NCI-H226 (cell line): ENCODE measurements around the gene ZFPM1.
"Not testable (repeated sequence)": the region's sequence is repeated elsewhere in the genome, so short reads cannot be mapped to it uniquely, and the experiment has no call there.

Source experiments
- DNase-seq: peaks from one replicate; pipeline ENCODE4 v3.0.0-alpha.2; 2015

Gene ZFPM1

DNA sequence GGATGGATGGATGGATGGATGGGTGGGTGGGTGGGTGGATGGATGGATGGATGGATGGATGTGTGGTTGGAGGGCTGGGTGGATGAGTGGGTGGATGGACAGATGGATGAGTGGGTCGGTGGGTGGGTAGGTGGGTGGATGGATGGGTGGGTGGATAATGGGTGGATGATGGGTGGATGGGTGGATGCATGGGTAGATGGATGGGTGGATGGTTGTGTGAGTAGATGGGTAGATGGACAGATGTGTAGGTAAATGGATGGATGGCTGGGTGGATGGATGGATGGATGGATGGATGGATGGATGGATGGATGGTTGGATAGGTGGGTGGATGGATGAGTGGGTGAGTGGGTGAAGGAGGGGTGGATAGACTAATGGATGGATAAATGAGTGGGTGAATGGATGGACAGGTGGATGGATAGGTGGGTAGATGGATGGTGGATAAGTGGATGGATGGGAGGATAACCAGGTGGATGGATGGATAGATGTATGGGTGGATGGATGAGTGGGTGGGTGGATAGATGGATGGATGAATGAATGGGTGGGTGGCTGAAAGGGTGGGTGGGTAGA lies 64.2 kb downstream of the ZFPM1 start:
- not testable (repeated sequence) for DNase-seq

DNA sequence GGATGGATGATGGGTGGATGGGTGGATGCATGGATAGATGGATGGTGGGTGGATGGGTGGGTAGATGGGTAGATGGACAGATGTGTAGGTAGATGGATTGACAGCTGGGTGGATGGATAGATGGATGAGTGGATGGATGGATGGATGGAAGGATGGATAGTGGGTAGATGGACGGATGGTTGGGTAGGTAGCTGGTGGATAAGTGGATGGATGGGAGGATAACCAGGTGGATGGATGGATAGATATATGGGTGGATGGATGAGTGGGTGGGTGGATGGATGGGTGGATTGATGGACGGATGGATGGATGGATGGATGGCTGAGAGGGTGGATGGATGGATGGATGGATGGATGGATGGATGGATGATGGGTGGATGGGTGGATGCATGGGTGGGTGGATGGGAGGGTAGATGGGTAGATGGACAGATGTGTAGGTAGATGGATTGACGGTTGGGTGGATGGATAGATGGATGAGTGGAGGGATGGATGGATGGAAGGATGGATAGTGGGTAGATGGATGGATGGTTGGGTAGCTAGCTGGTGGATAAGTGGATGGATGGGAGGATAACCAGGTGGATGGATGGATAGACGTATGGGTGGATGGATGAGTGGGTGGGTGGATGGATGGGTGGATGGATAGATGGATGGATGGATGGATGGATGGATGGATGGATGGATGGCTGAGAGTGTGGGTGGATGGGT lies 65.5 kb downstream of the ZFPM1 start:
- not testable (repeated sequence) for DNase-seq

DNA sequence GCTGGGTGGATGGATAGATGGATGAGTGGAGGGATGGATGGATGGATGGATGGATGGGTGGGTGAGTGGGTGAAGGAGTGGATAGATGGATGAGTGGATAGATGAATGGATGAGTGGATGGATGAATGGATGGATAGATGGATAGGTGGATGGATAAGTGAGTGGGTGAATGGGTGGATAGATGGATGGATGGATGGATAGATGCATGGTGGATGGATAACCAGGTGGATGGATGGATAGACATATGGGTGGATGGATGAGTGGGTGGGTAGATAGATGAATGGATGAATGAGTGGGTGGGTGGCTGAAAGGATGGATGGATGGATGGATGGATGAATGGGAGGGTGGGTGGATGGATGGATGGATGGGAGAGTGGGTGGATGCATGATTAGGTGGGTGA lies 66.2 kb downstream of the ZFPM1 start:
- DNase-seq: no peak

DNA sequence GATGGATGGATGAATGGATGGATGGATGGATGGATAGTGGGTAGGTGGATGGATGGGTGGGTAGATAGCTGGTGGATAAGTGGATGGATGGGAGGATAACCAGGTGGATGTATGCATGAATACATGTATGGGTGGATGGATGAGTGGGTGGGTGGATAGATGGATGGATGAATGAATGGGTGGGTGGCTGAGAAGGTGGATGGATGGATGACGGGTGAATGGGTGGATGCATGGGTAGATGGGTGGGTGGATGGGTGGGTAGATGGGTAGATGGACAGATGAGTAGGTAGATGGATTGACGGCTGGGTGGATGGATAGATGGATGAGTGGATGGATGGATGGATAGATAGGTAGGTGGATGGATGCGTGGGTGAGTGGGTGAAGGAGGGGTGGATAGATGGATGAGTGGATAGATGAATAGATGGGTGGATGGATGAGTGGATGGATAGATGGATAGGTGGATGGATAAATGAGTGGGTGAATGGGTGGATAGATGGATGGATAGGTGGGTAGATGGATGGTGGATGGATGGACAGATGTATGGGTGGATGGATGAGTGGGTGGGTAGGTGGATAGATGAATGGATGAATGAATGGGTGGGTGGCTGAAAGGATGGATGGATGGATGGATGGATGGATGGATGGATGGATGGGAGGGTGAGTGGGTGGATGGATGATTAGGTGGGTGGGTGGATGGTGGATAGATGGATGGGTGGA lies 67.0 kb downstream of the ZFPM1 start:
- DNase-seq: no peak

DNA sequence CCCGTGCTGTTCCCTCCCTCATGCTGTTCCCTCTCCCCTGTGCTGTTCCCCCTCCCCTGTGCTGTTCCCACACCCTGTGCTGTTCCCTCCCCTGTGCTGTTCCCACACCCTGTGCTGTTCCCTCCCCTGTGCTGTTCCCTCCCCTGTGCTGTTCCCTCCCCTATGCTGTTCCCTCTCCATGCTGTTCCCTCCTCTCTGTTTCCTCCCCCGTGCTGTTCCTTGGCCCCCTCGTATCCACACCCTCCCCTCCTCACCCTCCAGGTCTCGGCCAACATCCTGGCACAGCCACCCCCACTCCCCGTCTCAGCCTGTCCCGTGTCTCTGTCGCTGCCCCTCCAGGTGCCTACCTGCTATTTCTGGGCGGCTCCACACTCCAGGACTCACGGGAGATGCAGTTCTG lies 68.6 kb downstream of the ZFPM1 start:
- no peak for DNase-seq

DNA sequence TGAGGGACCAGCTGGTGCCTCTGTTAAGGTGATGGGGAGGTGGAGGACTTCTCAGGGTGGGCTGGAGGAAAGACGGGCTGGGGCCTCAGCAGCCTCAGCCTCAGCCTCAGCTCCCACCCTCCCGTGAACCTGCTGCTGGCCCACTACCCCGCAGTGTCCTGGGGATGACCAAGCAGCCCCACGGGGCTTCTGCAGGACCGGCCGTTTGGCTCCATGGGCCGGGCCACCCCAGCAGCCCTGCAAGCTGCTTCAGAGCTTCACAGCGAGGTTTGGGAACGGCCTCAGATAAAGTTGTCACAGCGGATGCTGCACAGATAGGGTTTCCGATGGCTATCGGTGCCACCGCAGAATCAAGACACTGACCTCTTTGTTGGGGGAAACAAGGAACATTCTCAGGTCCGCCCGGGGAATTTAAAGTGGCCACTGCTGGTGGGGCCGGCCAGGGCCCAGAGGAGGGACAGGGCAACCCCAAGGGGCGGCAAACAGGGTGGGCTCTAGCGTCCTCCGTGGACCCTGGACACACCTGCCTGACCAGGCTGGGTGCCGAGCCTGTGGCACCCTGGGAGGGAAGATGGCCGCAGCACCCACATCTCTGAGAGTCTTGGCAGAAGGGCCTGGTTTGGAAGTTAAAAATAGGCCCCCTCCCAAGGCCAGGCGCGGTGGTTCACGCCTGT lies 69.3 kb downstream of the ZFPM1 start:
- no peak for DNase-seq

DNA sequence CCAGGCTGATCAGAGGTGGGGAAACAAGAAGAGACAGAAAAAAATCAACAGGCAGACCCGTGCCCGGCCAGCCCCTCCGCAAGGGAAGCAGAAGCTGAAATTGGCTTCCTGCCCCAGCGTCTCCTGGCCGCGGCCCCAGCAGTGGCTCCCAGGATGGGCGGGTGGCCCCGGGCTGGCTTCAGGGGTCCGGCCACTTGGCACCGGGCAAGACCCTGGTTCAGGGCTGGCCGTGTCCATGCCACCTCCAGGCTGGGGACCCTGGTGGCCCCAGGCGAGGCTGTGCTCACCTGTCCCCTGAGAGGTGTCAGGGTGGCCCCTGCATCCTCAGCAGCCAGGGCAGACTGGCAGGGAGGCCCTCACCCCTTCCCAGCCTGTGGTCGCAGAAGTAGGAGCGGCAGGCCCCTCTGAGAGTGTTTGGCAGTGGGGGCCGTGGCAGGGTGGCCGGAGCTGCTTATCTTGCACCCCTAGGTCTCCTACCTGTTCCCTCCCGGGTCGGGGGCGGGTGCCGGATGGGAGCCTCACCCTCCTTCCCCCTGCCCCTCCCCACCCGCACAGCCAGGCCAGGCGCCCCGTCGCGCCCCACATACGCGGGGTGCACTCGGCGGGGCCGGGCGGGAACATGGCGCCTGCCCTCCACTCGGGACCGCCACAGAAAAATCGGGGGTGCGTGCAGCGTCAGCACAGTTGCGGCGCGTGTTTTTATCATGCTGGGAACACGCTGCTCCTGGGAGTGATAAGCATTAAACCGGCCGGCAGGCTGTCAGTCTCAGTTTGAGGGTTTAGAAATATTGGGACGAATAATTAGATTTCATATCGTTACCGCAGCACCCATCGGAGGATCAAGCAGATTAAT lies 70.5 kb downstream of the ZFPM1 start:
- DNase-seq: no peak

DNA sequence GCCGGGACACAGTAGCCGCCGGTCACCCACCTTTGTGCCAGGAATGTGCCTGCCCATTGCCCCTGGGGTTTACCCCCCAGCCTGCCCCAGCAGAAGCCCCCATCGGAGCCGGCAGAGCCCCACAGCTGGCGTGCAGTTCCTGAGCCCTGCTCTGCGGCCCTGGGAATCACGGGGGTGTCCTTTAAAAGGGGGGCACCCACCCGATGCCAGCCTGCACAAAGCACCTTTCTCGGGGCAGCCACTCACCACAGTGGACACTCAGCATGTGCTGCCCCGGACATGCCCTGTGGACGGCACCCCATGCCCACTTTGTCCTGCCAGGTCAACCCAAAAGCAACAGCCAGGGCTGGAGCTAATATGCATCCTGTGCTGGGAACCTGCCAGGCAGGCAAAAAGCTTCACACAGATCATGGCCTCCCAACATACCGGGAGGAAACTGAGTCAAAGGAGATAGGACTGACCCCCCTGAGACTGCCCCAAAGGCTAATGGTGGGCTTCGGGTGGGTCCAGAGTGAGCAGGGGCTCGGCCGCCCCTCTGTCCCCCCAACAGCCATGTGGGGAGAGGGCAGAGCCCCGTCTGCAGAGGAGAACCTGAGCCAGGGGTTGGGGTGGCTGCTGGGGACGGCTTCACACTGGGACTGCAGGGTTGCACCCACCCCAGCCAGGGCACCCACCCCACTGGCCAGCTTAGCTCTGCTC lies 71.3 kb downstream of the ZFPM1 start:
- no peak for DNase-seq

DNA sequence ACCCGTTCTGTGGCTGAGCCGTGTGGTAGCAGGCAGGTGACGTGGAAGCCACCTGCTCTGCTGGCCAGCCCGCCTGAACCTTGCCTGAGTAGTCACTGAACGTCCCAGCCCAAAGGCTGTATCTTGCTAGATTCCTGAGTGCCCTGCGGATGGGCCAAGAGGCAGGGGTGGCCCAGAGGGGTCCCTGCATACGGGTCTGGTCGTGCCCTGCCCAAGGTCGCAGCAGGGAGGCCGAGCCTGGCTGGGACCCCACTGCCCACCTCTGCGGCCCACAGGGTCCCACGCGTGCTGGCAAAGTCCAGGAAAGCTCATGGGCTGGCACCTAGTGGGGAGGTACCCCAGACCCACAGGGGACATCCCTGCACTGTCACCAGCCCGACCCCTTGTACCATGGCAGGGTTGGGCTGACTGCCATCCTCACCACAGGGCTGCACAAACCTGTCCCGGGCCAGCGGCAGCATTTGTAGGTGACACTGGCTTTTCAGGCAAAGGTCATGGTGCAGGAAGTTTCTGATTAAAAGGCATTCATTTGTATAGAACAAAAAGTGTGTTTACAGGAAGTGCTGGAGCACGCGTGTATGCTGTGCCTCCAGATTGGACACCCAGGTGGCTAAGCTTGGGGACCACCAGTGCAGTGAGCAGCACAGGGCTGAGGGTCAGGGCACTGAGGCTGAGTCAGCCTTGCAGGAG lies 72.0 kb downstream of the ZFPM1 start:
- no peak for DNase-seq

DNA sequence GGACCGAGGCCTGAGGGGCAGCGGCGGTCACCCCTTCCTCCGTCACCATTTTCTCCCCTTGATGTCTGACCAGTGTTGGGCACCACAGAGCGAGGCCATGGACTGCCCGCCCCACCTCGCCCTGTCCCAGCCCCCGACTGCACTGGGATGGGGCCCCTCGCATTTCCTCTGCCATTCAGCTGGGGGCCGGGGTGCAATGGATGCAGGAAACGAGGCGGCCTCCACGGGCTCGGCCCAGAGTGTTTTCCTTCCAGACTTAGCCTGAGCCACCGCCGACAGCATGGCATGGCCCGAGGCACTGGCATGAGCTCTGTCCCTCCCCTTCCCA lies 72.5 kb downstream of the ZFPM1 start:
- no peak for DNase-seq

DNA sequence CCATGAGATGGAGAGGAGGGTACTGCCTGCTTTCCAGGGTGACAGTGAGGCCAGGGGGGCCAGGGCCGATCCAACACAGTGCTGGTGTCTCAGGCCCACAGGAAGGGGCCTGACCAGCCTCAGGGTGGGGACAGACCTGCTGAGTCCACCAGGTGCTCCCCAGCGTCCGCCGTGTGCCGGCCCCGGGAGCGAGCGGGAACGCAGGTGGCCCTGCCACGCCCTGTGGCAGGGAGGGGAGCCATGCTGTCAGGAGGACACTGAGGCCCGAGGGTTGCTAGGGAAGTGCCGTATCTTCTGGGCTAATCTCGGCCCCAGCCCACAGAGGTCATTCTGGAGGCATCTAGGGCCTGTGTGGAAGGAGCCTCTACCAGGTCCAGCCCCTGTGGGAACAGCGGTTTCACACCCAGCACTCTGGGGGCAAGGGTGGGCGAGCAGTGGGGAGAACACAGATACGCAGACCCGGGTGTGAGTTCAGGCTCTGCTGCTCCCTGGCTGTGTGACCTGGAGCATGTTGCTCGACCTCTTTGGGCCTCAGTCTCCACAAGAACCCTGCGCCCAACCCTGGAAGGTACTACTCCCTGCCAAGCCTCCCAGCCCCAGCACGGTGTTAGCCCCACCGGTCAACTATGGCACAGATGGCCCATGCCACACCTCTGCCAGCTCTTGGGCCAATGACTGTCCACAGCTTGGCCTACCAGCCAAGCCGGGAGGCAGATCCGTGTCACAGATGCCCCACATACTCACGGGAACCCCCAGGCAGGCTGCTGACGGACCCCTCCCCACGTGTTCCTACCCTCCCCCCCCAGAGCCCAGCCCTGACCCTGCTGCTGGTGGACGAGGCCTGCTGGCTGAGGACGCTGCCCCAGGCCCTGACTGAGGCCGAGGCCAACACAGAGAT lies 73.2 kb downstream of the ZFPM1 start:
- no peak for DNase-seq

DNA sequence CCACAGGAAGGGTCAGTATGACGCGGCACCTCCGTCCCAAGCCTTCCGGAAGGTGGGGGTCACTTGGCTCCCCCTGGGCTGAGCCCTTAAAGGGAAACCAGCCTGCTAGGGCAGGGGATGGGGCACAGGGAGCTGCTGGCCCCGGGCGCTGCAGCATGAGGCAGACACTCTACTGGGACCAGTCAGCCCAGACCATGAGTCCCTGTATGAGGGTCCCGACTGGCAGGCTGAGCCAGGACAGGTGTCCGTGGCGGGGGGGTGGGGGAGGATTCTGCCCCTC lies 73.8 kb downstream of the ZFPM1 start:
- no peak for DNase-seq

DNA sequence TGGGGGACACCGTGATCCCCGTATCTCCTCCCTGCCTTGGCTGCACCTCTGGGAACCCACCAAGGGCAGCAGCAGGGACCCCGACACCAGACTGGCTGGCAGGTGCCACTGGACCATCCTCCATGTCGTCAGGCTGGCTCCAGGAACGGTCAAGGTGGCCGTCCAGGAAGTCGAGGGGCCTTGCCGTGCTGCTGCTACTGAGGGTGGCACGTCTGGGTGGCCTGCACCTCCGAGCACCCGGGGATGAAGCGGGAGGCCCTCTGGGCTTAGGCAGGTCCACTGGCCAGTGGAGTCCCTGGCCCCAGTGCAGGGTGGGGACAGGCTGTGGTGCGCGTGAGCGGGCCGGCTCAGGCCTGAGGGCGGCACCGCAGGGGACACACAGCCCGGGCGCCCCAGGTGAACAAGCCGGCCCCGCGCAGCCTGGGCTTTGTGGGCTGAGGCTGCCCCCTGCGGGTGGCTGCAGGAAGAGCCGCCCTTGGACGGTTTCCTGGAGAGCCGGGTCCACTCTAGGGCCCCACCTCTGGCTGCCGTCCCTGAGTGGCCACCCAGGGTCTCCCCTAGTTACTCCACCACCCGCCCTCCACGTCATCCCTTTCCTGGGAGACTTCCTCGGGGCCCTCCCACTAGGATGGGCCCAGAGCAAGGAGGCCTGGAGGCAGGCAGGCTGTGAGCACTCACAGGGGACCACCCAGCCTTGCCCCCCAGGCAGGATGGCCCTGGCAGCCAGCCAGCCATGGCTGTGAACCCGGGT lies 74.3 kb downstream of the ZFPM1 start:
- peak; percentile 69 for DNase-seq

DNA sequence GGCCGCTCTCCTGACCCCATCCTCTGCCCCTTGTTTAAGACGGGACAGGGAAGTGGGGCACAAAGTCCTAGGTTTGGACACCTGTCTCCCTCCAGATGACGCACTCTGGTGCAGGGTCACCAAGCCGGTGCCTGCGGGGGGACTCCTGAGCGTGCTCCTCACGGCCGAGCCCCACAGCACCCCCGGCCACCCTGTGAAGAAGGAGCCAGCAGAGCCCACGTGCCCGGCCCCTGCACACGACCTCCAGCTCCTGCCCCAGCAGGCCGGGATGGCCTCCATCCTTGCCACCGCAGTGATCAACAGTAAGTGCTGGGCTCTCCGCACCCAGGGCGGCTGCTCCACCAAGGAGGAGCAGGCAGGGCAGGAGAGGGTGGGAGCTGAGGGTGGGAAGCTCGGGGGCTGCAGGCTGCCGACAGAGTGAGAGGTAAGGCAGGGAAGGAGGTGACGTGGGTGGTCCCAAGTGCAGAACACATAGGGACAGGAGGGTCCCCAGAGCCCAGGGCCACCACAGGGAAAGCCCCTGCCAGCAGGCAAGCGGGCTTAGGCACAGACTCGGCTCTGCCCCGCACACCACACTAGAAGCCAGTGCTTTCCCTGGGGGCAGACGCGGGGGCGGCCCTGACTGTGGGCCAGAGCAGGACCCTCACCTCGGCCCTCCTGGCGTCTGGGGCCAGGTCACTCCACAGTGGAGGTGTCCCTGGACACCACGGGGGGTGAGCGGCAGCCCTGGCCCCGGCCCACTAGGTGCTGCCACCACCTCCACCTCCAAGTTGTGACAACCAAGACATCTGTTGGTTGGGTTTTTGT lies 75.1 kb downstream of the ZFPM1 start:
- no peak for DNase-seq

DNA sequence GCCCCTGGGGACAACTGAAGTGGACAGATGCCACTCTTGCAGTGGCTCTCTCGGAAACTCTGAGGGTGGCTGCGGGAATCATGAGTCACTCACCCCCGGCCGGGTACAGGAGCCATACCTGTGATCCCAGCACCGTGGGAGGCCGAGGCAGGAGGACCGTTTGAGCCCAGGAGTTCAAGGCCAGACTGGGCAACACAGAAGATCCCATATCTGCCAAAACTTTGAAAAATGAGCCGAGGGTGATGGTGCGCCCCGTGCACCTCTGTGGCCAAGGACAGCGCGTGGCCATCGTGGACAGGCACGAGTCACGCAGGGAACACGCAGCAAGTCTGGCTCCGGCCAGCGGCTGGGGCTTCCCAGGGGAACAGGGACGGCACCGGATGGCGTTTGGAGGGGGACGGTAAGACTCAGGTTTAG lies 75.8 kb downstream of the ZFPM1 start:
- DNase-seq: no peak

DNA sequence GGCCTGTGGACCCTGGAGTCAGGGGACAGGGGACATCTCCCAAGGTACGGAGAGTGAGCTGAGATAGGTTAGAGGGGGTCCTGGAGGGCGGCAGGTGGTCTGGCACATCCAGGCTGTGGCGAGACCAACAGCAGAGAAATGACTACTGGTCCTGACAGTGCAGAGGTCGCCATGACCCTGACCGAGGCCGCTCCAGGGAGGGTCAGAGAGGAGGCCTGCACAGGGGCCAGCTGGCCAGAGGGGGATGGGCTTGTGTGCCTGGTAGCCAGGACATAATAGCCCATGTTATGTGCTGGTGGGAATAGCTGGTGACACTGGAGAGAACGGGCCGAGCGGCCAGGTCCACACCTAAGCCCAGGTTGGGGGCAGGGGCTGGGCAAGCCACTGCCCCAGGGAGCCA lies 76.5 kb downstream of the ZFPM1 start:
- DNase-seq: no peak

DNA sequence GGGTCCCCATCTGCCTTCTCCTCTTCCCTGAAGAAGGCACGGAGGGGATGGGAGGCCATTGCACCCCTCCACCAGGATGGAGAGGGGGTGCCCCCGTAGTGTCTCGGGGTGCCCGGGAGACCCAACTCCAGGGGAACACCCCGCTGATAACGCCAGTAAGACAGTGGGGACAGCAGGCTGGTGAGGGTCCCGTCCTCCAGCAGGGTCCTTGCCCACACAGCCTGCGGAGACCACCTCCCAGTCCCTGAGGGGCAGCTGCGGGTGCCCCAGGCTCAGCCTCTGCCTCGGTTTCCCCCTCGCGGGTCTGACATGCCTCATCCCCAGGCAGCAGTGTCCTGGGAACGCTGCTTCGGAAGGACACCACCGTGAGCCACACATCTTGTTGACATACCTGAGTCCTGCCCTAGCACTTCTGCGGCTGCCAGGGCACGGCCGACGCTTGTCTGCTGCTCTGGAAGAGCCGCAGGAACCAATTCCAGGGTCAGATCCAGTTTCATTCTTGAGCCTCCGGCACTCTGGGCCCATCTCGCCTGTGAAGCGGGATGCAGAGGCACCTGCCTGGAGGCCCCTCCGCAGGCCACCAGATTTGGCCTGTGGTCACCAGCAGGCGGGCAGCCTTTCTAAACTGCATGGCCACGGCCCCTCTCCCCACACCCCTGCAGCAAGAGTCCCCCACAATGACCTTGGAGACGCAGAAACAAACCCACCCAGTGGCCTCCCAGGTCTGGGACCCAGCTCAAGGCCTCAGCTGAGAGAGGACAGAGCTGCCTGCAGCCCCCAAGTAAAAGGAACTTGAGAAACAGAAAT lies 77.2 kb downstream of the ZFPM1 start:
- no peak for DNase-seq

DNA sequence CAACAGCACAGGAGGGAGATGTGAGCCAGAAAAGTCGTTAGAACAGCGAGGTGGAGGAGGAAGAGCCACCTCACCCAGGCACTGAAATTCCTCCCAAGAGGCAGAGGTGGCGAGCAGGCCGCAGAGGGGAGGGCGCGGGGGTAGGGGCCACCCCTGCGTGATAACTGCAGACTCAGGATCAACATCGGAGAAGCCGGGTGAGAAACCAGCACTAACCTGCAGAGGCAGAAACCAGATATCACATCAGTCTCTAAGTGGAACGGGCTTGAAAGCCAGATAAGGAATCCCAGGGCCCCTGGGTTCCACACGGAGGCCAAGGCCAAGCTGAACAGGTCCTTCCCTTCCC lies 77.8 kb downstream of the ZFPM1 start:
- no peak for DNase-seq

DNA sequence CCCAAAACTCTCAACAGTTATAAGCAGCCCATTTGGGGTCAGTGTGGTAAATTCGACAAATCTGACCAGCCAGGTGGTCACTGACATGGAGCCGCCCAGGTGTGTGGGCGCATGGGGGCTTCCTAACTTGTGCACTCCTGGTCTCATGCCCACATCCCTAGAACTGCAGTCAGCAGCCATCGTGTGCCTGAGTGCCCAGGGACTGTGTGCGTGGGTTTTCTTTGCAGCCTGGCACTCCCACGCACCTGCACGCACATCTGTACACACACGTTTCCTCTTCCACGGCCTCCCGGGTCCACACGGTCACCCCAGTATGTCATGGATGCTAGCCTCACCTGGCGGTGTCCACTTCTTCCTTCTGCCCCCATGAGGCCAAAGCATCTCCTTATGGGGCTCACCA lies 78.3 kb downstream of the ZFPM1 start:
- DNase-seq: peak; percentile 2
